AG04450 (cell line): Measurements from ENCODE around the gene HTD2. TPM values are rescaled to one million over a fixed set of nuclear protein-coding genes. Genes with fewer than 3 reads are reported as not detected.
A peak's percentile ranks its signal among the peaks of the same experiment; 100 is the strongest.
"Not testable (repeated sequence)": the region's sequence is repeated elsewhere in the genome, so short reads cannot be mapped to it uniquely, and the experiment has no call there.

Source experiments
- CTCF ChIA-PET: fragments of 300-600, 350-600 bp; formaldehyde crosslinking; extraction: SDS; loops from one replicate; lab custom pipeline; 2022; ENCODE audit warnings: antibody characterized with exemption, inconsistent platforms; lab: Charles Lee
- POLR2A ChIA-PET: fragments of 350-600 bp; formaldehyde crosslinking; extraction: SDS; loops from one replicate; lab custom pipeline; 2021; ENCODE audit warnings: antibody characterized with exemption, inconsistent platforms; lab: Yijun Ruan, JAX
- DNase-seq: peaks from one replicate; pipeline ENCODE4 v3.0.0-alpha.2; 2011; ENCODE audit warnings: low read depth, low spot score
- H3K27ac ChIP-seq: one replicate; pipeline ENCODE4 v1.5.1; 2012; ENCODE audit warnings: low read depth, low read length, control low read depth
- H3K27me3 ChIP-seq: one replicate; pipeline ENCODE4 v1.6.0; 2012; ENCODE audit warnings: low read length; ENCODE audit not compliant: control insufficient read depth, insufficient read depth
- H3K4me3 ChIP-seq: 2 replicates; pipeline ENCODE4 v1.5.1; 2011; ENCODE audit warnings: mild to moderate bottlenecking, low read depth, low read length, control low read depth
- H3K9me3 ChIP-seq: 2 replicates; pipeline ENCODE4 v1.5.1; 2012; ENCODE audit warnings: low read length; ENCODE audit not compliant: control insufficient read depth, insufficient read depth
- CTCF ChIP-seq: IDR thresholded peaks from 2 replicates; pipeline ENCODE4 v1.5.1; 2011; ENCODE audit warnings: low read depth, low read length, control low read depth, inconsistent platforms
- polyA plus RNA-seq: library from polyadenylated mRNA; depleted of rRNA; stranded (reverse); fragments of >200 nt; gene quantifications from 2 replicates; pipeline ENCODE4 v1.2.3, GENCODE V29; 2011

Gene HTD2
- polyA plus RNA-seq, 1 experiment = 9.6 TPM

DNA sequence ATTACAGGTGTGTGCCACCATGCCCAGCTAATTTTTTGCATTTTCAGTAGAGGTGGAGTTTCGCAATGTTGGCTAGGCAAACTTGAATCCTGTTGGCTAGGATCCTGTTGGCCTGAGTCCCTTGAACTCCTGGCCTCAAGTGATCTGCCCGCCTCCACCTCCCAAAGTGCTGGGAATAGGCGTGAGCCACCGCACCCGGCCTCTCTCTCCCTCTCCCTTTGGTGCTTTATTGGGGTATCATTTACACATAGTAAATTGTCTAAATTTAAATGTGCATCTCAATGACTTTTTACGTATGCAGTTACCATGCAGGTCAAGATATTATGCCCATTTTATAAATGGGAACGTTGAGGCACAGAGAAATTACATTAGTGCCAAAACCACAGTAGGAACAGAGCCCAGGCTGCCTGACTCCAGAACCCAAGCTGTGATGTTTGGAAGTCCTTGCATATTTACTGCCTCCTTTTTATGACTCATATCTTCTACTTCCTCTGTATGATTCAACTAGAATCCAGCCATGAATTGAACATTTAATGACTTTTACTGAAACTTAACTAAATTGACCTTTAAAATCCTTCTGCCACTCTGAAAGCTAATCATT lies 34.3 kb upstream of the HTD2 start:
- Histone ChIP-seq H3K27me3 (no peaks in the 10 kb centered on the region), H3K27ac (no peak overlapping the region), H3K9me3 (no peaks in the 10 kb centered on the region), H3K4me3 (no peak overlapping the region)
- DNase-seq = peak; percentile 71
- ChIA-PET CTCF (interaction anchor here (0.6 to 4.7 kb wide), 4 partner anchors 35 to 209 kb away, joined by 3 to 24 read pairs (median 8); partner anchors contain the start of genes HTD2 and RPP14), POLR2A (interaction anchor here (0.5 kb wide), 1 partner anchor 62 kb away, joined by 3 read pairs; no protein-coding TSS in a partner anchor)
- no peak for TF ChIP-seq CTCF

DNA sequence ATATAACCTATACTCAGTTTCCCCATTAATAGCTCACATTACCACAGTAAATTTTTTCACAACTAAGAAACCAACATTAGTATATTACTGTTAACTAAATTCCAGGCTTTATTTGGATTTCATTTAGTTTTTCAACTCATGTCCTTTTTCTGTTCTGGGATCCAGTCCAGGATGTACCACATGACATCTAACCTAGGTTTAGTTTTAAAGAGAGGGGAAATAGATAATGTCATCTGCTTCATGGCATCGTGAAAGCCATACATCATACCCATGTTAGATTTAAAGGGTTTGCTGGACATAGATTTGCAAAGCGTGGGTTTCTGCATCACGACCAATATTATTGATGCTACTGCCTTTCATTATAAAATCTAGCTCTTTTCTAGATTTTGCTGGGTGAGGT lies 33.4 kb upstream of the HTD2 start:
- TF ChIP-seq CTCF = no peak
- CTCF ChIA-PET = interaction anchor here (2.2 to 4.7 kb wide), 2 partner anchors 34 to 95 kb away, joined by 7 to 24 read pairs; partner anchors contain the start of genes HTD2 and RPP14
- Histone ChIP-seq H3K4me3 (no peak overlapping the region), H3K27ac (no peak overlapping the region), H3K9me3 (no peaks in the 10 kb centered on the region), H3K27me3 (no peaks in the 10 kb centered on the region)
- DNase-seq = no peak
- POLR2A ChIA-PET = no interaction called here

GRCh38 chr3:58273362-58273761 lies 33.0 kb upstream of the HTD2 start:
- CTCF ChIA-PET = interaction anchor here (4.7 kb wide), 1 partner anchor 33 kb away, joined by 24 read pairs; the partner anchor contains the start of genes HTD2 and RPP14
- H3K4me3 ChIP-seq, H3K9me3 ChIP-seq, H3K27me3 ChIP-seq, H3K27ac ChIP-seq, DNase-seq, POLR2A ChIA-PET: not testable (repeated sequence)

GRCh38 chr3:58274027-58274614 lies 32.2 kb upstream of the HTD2 start:
- no peaks in the 10 kb centered on the region for H3K9me3 ChIP-seq
- H3K4me3 ChIP-seq = no peak overlapping the region
- no peaks in the 10 kb centered on the region for H3K27me3 ChIP-seq
- DNase-seq = no peak
- POLR2A ChIA-PET = no interaction called here
- no peak for TF ChIP-seq CTCF
- H3K27ac ChIP-seq = no peak overlapping the region
- CTCF ChIA-PET = no interaction called here

DNA sequence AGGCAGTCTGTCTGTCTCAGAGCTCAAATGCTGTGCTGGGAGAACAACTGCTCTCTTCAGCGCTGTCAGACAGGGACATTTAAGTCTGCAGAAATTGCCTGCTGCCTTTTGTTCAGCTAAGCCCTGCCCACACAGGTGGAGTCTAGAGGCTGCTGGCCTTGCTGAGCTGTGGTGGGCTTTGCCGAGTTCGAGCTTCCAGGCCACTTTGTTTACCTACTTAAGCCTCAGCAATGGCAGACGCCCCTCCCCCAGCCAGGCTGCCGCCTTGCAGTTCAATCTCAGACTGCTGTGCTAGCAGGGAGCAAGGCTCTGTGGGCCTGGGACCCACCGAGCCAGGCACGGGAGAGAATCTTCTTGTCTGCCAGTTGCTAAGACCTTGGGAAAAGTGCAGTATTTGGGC lies 25.3 kb upstream of the HTD2 start:
- ChIA-PET POLR2A (no interaction called here), CTCF (no interaction called here)
- no peak for DNase-seq
- no peak overlapping the region for H3K27ac ChIP-seq
- no peak overlapping the region for H3K4me3 ChIP-seq
- no peaks in the 10 kb centered on the region for H3K9me3 ChIP-seq
- TF ChIP-seq CTCF = no peak
- H3K27me3 ChIP-seq = no peaks in the 10 kb centered on the region
